Spleen (tissue), 11 donors: Measurements from ENCODE around the gene SOWAHA. TPM values are rescaled to one million over a fixed set of nuclear protein-coding genes. Genes with fewer than 3 reads are reported as not detected.

ENCODE experiments used
- DNase-seq: peaks from one replicate; pipeline ENCODE4 v3.0.0-alpha.2; 2020
- H3K27ac ChIP-seq, 8 donors: fragments of 200-600 bp; sonication (generic) in 7 of 8; 1 replicate in 4 of 8; 2 replicates in 4 of 8; pipeline versions ENCODE4 v1.5.0 to v1.8.0; 2016 to 2021; ENCODE audit warnings: inconsistent platforms in 4 of 8, mild to moderate bottlenecking in 4 of 8, moderate library complexity in 1 of 8
- H3K27me3 ChIP-seq, 7 donors: fragments of 200-600 bp; sonication (generic) in 6 of 7; replicated peaks in 1 of 7; 1 replicate in 4 of 7; 2 replicates in 3 of 7; pipeline versions ENCODE4 v1.5.0 to v1.8.0; 2016 to 2021; ENCODE audit warnings: inconsistent platforms in 3 of 7, mild to moderate bottlenecking in 1 of 7
- H3K36me3 ChIP-seq, 6 donors: fragments of 200-600 bp; sonication (generic) in 5 of 6; 1 replicate in 4 of 6; 2 replicates in 2 of 6; pipeline versions ENCODE4 v1.5.0 to v1.8.0; 2016 to 2021; ENCODE audit warnings: inconsistent platforms in 2 of 6
- H3K4me1 ChIP-seq, 6 donors: fragments of 200-600 bp; sonication (generic) in 5 of 6; 1 replicate in 3 of 6; 2 replicates in 3 of 6; pipeline versions ENCODE4 v1.5.0 to v1.8.0; 2016 to 2021; ENCODE audit warnings: inconsistent platforms in 3 of 6
- H3K4me3 ChIP-seq, 8 donors: fragments of 200-600 bp; sonication (generic) in 7 of 8; 1 replicate in 4 of 8; 2 replicates in 4 of 8; pipeline versions ENCODE4 v1.5.0 to v1.8.0; 2016 to 2021; ENCODE audit warnings: inconsistent platforms in 4 of 8, mild to moderate bottlenecking in 4 of 8, moderate library complexity in 2 of 8
- H3K9me3 ChIP-seq, 8 donors: fragments of 200-600 bp; sonication (generic) in 7 of 8; 1 replicate in 4 of 8; 2 replicates in 4 of 8; pipeline versions ENCODE4 v1.5.0 to v1.8.0; 2016 to 2021; ENCODE audit warnings: inconsistent platforms in 4 of 8
- CTCF ChIP-seq, 11 experiments: fragments of 200-600 bp in 7 of 11; fragments of 450-650 bp in 4 of 11; sonication (generic) in 4 of 11; IDR thresholded peaks in 8 of 11; conservative IDR thresholded peaks in 3 of 11; 1 replicate in 7 of 11; 2 replicates in 4 of 11; pipeline versions ENCODE4 v1.4.0 to v1.8.0; 2016 to 2021; ENCODE audit warnings: antibody characterized with exemption in 11 of 11, inconsistent platforms in 4 of 11, mild to moderate bottlenecking in 1 of 11
- POLR2A ChIP-seq, 3 donors: fragments of 450-650 bp; IDR thresholded peaks; one replicate each; pipeline ENCODE4 v1.5.1; 2017; ENCODE audit warnings: antibody characterized with exemption in 3 of 3, mild to moderate bottlenecking in 1 of 3
- POLR2AphosphoS5 ChIP-seq, 3 donors: sonication (generic); formaldehyde crosslinking; IDR thresholded peaks; one replicate each; pipeline ENCODE4 v1.5.1; 2017; ENCODE audit warnings: antibody characterized with exemption in 3 of 3
- WGBS, 5 donors: extraction: QIAGEN DNeasy Blood & Tissue Kit in 3 of 5; methylation state at CpG; one replicate each; pipeline versions ENCODE4 v1.1.5 to v1.1.7; 2013 to 2018; 5-methylcytosine and 5-hydroxymethylcytosine counted together
- intact Hi-C: fragments of 100-400 bp; cut with DNase I; formaldehyde crosslinking; loops from one replicate; pipeline ENCODE4 v1.15.0; 2023; ENCODE audit warnings: low total_unique reads
- polyA plus RNA-seq, 3 donors: library from polyadenylated mRNA; stranded (reverse); fragments of 200-250 nt; gene quantifications; one replicate each; pipeline ENCODE4 v1.2.1, GENCODE V29; 2013
- total RNA-seq, 7 donors: library from RNA; depleted of rRNA in 3 of 7; stranded (reverse); fragments of >200 nt in 3 of 7; fragmentation: NEBNext Ultra II Directional in 4 of 7; extraction: Animal tissue kit (Norgen Biotek cat#: 25700) in 4 of 7; gene quantifications; one replicate each; pipeline versions ENCODE4 v1.1.0 to v1.2.1, GENCODE V29; 2016 to 2021
- donor health status: healthy with polysubstance abuse.
- donor health status: DM: no; HTN: no; CAD: no; lungs with moderate emphysema.
- donor health status: DM: no; HTN: no; CAD: no.
- donor health status: Bipolar disorder and iron deficiency.
- donor health status: healthy.
- donor health status: DM: no; HTN: no; CAD: no.
- donor health status: DM: yes; HTN: yes; CAD: no.

Gene SOWAHA
- total and polyA plus RNA-seq, 10 donors, result 0.03 to 0.56 (median 0.24) TPM; not detected in 7

- Histone ChIP-seq H3K27ac (no peak overlapping the region), H3K9me3 (no peaks in the 10 kb centered on the region), H3K27me3 (peaks cover 0 to 57% (median 35%) of the 10 kb centered on the region in 7 donors), H3K4me1 (peaks cover 4 to 13% (median 12%) of the 10 kb centered on the region in 6 donors), H3K36me3 (no peaks in the 10 kb centered on the region), H3K4me3 (no peak overlapping the region)
- no peak for DNase-seq
- intact Hi-C loops, result no loop called here
- 60 to 73% (median 64%) methylated on average over 2 of the region's 2 CpGs for WGBS, 5 donors
- TF ChIP-seq POLR2AphosphoS5 (IDR thresholded peaks at IDR 0.05) (no peak), POLR2A (IDR thresholded peaks at IDR 0.05) (no peak), CTCF (IDR thresholded peaks at IDR 0.05 in 8 of 11, conservative IDR thresholded peaks at IDR 0.05 in 3 of 11) (no peak)
Measured at GRCh38 chr5:132808448-132808847, 4.7 kb upstream of the SOWAHA start.

GRCh38 chr5:132808866-132809265 lies 4.2 kb upstream of the SOWAHA start:
- Histone ChIP-seq H3K27me3 (peaks cover 0 to 61% (median 39%) of the 10 kb centered on the region in 7 donors), H3K9me3 (no peaks in the 10 kb centered on the region), H3K36me3 (no peaks in the 10 kb centered on the region), H3K4me1 (peaks cover 8 to 18% (median 14%) of the 10 kb centered on the region in 6 donors), H3K27ac (no peak overlapping the region), H3K4me3 (no peak overlapping the region)
- WGBS, 5 donors, result 43 to 63% (median 57%) methylated on average over 3 of the region's 3 CpGs
- no peak for TF ChIP-seq CTCF (IDR thresholded peaks at IDR 0.05 in 8 of 11, conservative IDR thresholded peaks at IDR 0.05 in 3 of 11)
- no peak for TF ChIP-seq POLR2AphosphoS5 (IDR thresholded peaks at IDR 0.05)
- no peak for TF ChIP-seq POLR2A (IDR thresholded peaks at IDR 0.05)
- no peak for DNase-seq
- intact Hi-C loops, result no loop called here

GRCh38 chr5:132810605-132811004 lies 2.5 kb upstream of the SOWAHA start:
- 82 to 93% (median 88%) methylated on average over 5 of the region's 5 CpGs for WGBS, 5 donors
- H3K4me3 ChIP-seq, result no peak overlapping the region
- H3K4me1 ChIP-seq, result peaks cover 9 to 25% (median 19%) of the 10 kb centered on the region in 6 donors
- H3K36me3 ChIP-seq, result no peaks in the 10 kb centered on the region
- H3K27me3 ChIP-seq, result peaks cover 0 to 74% (median 49%) of the 10 kb centered on the region in 7 donors
- intact Hi-C loops, result loop anchor here (10.0 kb wide), 1 partner anchor 286 kb away; no protein-coding TSS in a partner anchor
- no peak for DNase-seq
- peaks cover 0 to 4% (median 0%) of the 10 kb centered on the region in 8 donors for H3K9me3 ChIP-seq
- H3K27ac ChIP-seq, result no peak overlapping the region
- TF ChIP-seq POLR2A (IDR thresholded peaks at IDR 0.05), result no peak
- TF ChIP-seq CTCF (IDR thresholded peaks at IDR 0.05 in 8 of 11, conservative IDR thresholded peaks at IDR 0.05 in 3 of 11), result no peak
- no peak for TF ChIP-seq POLR2AphosphoS5 (IDR thresholded peaks at IDR 0.05)

- no peak for DNase-seq
- intact Hi-C loops, result loop anchor here (10.0 kb wide), 1 partner anchor 287 kb away; no protein-coding TSS in a partner anchor
Measured at GRCh38 chr5:132812123-132812765, 858 bp upstream of the SOWAHA start.

More at GRCh38 chr5:132812123-132812765, 858 bp upstream of the SOWAHA start:
- no peak overlapping the region for H3K4me3 ChIP-seq
- H3K27me3 ChIP-seq, result peaks cover 0 to 64% (median 49%) of the 10 kb centered on the region in 7 donors
- peaks cover 9 to 25% (median 19%) of the 10 kb centered on the region in 6 donors for H3K4me1 ChIP-seq
- 38 to 58% (median 48%) methylated on average over 18 of the region's 18 CpGs for WGBS, 5 donors
- no peak overlapping the region for H3K27ac ChIP-seq
- H3K9me3 ChIP-seq, result peaks cover 0 to 4% (median 0%) of the 10 kb centered on the region in 8 donors
- TF ChIP-seq POLR2AphosphoS5 (IDR thresholded peaks at IDR 0.05) (no peak), CTCF (IDR thresholded peaks at IDR 0.05 in 8 of 11, conservative IDR thresholded peaks at IDR 0.05 in 3 of 11) (no peak), POLR2A (IDR thresholded peaks at IDR 0.05) (no peak)
- no peaks in the 10 kb centered on the region for H3K36me3 ChIP-seq
